Renal cortical epithelial cell (primary cell): Measurements from ENCODE around the gene CD55. TPM values are rescaled to one million over a fixed set of nuclear protein-coding genes. Genes with fewer than 3 reads are reported as not detected.

Experiments used
- DNase-seq: peaks from one replicate; pipeline ENCODE4 v3.0.0-alpha.2; 2011; ENCODE audit warnings: low read depth
- total RNA-seq: library from RNA; depleted of rRNA; stranded (reverse); fragments of >200 nt; gene quantifications from 2 replicates; pipeline ENCODE4 v1.2.3, GENCODE V29; 2014

Gene CD55, protein sequence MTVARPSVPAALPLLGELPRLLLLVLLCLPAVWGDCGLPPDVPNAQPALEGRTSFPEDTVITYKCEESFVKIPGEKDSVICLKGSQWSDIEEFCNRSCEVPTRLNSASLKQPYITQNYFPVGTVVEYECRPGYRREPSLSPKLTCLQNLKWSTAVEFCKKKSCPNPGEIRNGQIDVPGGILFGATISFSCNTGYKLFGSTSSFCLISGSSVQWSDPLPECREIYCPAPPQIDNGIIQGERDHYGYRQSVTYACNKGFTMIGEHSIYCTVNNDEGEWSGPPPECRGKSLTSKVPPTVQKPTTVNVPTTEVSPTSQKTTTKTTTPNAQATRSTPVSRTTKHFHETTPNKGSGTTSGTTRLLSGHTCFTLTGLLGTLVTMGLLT
- 16.6 and 21.0 TPM in 2 replicates for total RNA-seq

GRCh38 chr1:207321079-207321789 is at the start of gene CD55:
TSS of gene CD55 (plus strand) at chr1:207321678. CDS start at chr1:207321766, 88 bp downstream.
- peak; percentile 97 for DNase-seq

DNA sequence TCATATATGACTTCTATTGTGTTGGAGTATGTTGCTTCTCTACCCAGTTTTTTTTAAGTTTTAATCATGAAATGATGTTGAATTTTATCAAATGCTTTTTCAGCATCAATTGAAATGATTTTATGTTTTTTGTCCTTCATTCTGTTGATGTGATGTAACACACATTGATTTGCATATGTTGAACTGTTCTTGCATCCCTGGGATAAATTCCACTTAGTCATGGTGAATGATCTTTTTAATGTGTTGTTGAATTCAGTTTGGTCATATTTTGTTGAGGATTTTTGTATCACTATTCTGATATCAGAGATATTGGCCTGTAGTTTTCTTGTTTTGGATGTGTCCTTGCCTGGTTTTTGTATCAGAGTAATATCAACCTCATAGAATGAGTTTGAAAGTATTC is 46.6 kb upstream of the CD55 start:
- DNase-seq, result no peak

DNA sequence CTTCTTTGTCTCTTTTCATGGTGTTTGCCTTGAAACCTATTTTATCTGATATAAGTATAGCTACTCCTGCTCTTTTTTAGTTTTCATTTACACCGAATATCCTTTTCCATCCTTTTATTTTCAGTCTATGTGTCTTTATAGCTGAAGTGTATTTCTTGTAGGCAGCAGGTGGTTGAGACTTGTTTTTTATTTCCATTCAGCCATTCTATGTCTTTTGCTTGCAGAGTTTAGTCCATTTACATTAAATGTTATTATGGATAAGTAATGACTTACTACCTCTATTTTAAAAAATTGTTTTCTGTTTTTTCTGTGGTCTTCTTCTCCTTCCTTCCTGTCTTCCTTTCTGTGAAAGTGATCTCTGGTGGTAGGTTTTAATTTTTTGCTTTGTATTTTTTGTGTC is 45.0 kb upstream of the CD55 start:
- DNase-seq, result no peak

DNA sequence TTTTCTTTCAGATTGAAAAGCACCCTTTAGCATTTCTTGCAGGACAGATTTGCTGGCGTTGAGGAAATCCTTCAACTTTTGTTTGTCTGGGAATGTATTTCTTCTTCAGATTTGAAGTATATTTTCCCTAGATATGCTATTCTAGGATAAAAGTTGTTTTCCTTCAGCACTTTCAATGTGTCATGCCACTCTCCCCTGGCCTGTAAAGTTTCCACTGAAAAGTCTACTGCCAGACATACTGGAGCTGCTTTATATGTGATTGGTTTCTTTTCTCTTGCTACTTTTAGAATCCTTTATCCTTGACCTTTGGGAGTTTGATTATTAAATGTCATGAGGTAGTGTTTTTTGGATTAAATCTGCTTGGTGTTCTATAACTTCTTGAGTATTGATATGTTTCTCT is 44.2 kb upstream of the CD55 start:
- no peak for DNase-seq

DNA sequence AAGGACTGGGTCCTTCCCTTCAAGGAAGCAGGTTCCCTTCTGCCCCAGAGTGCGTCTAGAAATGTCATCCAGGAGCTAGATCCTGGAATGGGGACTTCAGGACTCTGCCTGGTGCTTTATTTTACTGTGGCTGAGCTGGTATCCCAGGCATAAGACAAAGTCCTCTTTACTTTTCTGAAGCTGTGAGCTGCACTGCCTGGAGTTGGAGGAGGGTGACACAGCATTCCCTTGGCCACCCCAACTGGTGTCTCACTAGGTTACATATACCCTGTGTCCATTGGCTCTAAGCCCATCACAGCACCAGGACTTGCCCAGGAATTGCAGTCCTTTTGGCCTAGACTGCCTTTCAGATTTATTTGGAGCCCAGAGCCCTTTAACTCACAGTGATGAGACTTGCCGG is 41.8 kb upstream of the CD55 start:
- DNase-seq, result no peak

- peak; percentile 7 for DNase-seq
Measured at GRCh38 chr1:207280706-207281105, 40.8 kb upstream of the CD55 start.

DNA sequence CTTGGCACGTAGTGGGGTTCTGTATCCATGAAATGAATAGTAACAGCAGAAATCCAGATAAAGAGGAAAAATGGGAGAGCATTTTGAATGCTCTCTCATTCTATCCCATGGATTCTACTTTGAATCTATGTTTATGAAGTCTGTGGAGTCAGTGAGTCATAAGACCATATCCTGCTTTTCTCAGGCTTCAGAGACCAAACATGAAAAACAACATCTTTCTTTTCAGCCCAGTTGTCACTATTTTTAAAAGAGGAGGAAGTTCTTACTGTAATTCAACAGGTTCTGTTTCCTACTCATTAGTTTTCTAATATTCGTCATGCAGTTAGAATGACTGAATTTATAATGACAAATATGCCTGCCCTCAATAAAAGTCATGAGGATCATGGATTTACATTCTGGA is 39.4 kb upstream of the CD55 start:
- peak; percentile 89 for DNase-seq

- DNase-seq, result peak; percentile 93
Measured at GRCh38 chr1:207282496-207283380, 38.7 kb upstream of the CD55 start.

GRCh38 chr1:207283421-207283820 is 38.1 kb upstream of the CD55 start:
- no peak for DNase-seq

DNA sequence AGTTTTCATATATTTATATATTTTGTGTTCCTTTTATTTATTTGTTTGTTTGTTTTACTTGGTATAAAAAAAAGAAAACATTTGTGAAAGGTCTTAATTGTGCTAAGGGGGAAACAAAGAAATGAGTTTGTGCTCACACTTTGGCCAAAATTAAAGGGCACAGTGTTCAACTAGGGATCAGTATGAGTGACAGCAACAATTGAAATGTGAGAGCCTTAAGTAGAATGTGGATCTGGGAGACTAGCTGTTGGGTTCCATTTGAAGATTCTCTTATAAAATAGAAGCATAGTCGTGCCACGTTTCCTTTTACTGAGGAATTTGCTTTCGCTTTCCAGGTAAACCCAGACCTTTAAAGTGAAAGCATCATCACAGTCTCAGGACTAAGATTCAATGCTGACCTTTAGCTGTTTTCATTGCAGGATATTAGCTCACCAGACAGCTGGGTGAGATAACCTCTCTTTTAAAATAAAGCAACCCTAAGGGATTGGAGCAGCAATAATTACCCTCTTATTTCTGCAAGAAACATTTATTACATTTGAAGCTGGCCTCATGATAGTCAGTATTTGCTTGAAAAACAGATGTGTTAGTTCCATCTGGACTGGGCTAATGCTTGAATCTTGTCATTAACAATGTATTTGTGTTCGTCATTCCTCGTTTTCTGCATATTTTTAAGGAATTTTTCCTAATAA is 37.1 kb upstream of the CD55 start:
- peak; percentile 23 for DNase-seq

- no peak for DNase-seq
Measured at GRCh38 chr1:207286786-207287468, 34.6 kb upstream of the CD55 start.

- peak; percentile 47 for DNase-seq
Measured at GRCh38 chr1:207288315-207288714, 33.2 kb upstream of the CD55 start.

DNA sequence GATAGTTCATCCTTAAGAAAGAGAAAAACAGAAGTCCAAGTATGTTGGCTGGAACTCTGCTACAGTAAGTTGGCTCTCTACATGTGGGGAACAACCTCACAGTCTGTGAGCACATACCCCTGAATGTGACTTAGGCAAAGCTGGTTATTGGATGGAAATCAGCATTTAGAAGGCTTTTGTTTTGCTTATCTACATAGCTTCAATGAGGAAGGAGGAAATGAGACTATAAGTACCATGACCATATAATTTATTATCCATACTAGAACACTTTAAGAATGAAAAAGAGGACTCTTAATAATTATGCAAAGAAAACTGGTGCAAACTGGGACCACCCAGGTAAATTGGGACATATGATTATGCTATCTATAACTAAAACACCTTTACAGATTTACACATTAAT is 31.7 kb upstream of the CD55 start:
- no peak for DNase-seq

DNA sequence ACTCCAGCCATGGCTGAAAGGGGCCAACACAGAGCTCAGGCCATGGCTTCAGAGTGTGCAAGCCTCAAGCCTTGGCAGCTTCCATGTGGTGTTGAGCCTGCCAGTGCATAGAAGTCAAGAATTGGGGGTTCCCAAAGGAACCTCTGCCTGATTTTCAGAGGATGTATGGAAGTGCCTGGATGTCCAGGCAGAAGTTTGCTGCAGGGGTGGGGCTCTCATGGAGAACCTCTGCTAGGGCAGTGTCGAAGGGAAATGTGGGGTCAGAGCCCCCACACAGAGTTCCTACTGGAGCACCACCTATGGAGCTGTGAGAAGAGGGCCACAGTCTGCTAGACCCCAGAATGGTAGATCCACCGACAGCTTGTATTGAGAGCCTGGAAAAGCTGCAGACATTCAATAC is 29.8 kb upstream of the CD55 start:
- DNase-seq, result no peak

DNA sequence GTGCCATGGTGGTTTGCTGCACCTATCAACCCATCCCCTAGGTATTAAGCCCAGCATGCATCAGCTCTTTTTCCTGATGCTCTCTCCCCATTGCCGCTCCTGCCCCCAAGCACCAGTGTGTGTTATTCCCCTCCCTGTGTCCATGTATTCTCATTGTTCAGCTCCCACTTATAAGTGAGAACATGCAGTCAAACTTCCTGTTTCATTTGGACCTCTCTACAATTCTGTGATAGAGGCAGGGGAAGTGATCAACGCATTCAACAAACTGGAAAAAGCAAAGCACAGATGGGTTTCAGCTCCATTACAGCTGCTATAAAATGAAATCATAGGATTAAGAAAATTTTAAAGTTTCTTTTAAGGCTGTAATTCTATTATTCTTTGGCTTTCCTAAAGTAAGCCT is 23.3 kb upstream of the CD55 start:
- no peak for DNase-seq

GRCh38 chr1:207298636-207299398 is 22.7 kb upstream of the CD55 start:
- peak; percentile 90 for DNase-seq

DNA sequence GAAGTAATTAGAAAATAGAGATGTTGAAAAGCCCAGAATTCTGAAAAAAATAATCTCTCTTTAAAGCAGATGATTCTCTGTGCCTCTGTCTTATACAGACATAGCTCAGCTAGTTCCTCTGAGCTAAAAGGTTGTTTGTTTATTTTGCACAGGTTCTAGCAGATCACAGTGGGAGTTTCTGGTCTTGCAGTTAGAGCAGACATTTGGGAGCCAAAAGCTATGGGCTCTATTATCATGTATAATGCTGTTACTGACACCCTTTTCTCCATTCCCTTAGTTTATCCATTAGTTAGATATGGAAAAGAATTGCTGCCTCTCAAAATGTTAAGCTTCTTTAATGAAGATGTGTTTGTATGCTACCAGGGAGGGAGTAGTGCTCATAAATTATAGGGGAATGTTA is 20.5 kb upstream of the CD55 start:
- no peak for DNase-seq

- no peak for DNase-seq
Measured at GRCh38 chr1:207302618-207303393, 18.7 kb upstream of the CD55 start.

DNA sequence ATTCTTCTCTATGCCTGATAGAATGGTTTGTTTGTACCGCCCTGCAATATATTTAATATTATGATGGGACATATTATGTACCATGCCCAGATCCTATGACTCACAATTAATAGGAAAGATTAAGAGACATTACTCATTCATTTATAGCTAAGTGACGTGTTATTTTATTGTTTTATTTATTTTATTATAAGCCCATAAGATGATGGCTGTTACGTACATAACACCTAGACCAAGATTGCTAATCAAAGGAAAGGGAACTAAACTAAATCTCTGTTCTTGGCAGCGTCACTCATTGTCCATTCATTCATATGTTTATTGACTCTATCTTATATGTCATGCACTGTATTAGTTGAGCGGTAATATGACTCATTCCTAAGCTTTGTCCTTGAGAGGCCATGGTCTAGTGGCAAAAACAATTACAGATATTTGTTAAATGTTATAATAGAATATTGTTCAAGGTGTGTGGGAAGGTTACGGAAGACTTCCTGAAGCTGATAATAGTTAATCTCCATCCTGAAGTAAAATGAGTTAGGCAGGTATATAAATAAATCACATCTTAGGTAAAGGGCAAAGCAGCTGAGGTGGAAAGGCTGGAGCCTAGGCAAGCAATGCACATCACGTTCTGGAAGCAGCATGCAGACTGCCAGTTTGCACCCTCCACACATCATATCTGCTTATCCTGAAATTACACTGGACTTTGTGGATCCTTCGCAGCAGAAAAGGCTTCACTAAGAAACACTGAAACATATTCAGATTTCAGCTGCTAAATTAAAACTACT is 16.6 kb upstream of the CD55 start:
- DNase-seq, result peak; percentile 33
